Caco-2 (cell line): ENCODE measurements around the gene OR2AG2. TPM values are rescaled to one million over a fixed set of nuclear protein-coding genes. Genes with fewer than 3 reads are reported as not detected.

ENCODE experiments used
- BruUV-seq: library from RNA; stranded (reverse); fragments of 400-500 nt; replicated peaks from 2 replicates; lab custom pipeline; 2021; lab: Mats Ljungman, UMichigan
- CTCF ChIA-PET: fragments of 300-600 bp; sonication (Branson Sonifier 250); formaldehyde crosslinking; loops from one replicate; lab custom pipeline; 2022; ENCODE audit warnings: antibody characterized with exemption; lab: Charles Lee
- POLR2A ChIA-PET: fragments of 300-600 bp; sonication (Branson Sonifier 250); formaldehyde crosslinking; loops from one replicate; lab custom pipeline; 2022; ENCODE audit warnings: antibody characterized with exemption; lab: Charles Lee
- DNase-seq, 2 experiments: peaks; one replicate each; pipeline versions ENCODE4 v3.0.0 to v3.0.0-alpha.2; 2020 to 2022
- H3K27me3 ChIP-seq: replicated peaks from 2 replicates; pipeline ENCODE4 v1.6.0; 2011; ENCODE audit warnings: low read length; ENCODE audit not compliant: control insufficient read depth, insufficient read depth
- H3K36me3 ChIP-seq: 2 replicates; pipeline ENCODE4 v1.5.1; 2011; ENCODE audit warnings: low read length; ENCODE audit not compliant: control insufficient read depth, insufficient read depth
- H3K4me1 ChIP-seq: fragments of 250-450 bp; sonication (Bioruptor Pico); 2 replicates; pipeline ENCODE4 v1.5.1; 2020; ENCODE audit warnings: mild to moderate bottlenecking
- H3K4me3 ChIP-seq: 2 replicates; pipeline ENCODE4 v1.5.1; 2011; ENCODE audit warnings: low read depth, mild to moderate bottlenecking, control low read depth, low read length
- H3K9me3 ChIP-seq: fragments of 250-450 bp; sonication (Bioruptor Pico); 2 replicates; pipeline ENCODE4 v1.5.1; 2020; ENCODE audit warnings: mild to moderate bottlenecking, moderate library complexity
- H3K27ac Mint-ChIP-seq: one replicate; pipeline ENCODE4 v1.8.0; 2022; ENCODE audit warnings: mixed read lengths; ENCODE audit not compliant: unreplicated experiment
- H3K27me3 Mint-ChIP-seq: one replicate; pipeline ENCODE4 v1.8.0; 2022; ENCODE audit warnings: mixed read lengths; ENCODE audit not compliant: insufficient read depth, unreplicated experiment
- H3K36me3 Mint-ChIP-seq: one replicate; pipeline ENCODE4 v1.8.0; 2022; ENCODE audit warnings: mild to moderate bottlenecking, mixed read lengths; ENCODE audit not compliant: insufficient read depth, unreplicated experiment
- H3K4me1 Mint-ChIP-seq: one replicate; pipeline ENCODE4 v1.8.0; 2022; ENCODE audit warnings: low read depth, mixed read lengths; ENCODE audit not compliant: unreplicated experiment
- H3K4me3 Mint-ChIP-seq: one replicate; pipeline ENCODE4 v1.8.0; 2022; ENCODE audit warnings: mild to moderate bottlenecking, moderate library complexity, mixed read lengths; ENCODE audit not compliant: unreplicated experiment
- H3K9me3 Mint-ChIP-seq: one replicate; pipeline ENCODE4 v1.8.0; 2022; ENCODE audit warnings: mixed read lengths; ENCODE audit not compliant: unreplicated experiment
- CTCF ChIP-seq, 2 experiments: fragments of 200-600 bp in 1 of 2; IDR thresholded peaks; 1 replicate in 1 of 2; 2 replicates in 1 of 2; pipeline versions ENCODE4 v1.5.1 to v1.8.0; 2011 to 2022; ENCODE audit warnings: antibody characterized with exemption in 1 of 2, control low read depth in 1 of 2, inconsistent platforms in 1 of 2, low read depth in 1 of 2, low read length in 1 of 2, mild to moderate bottlenecking in 1 of 2, moderate library complexity in 1 of 2; ENCODE audit not compliant: insufficient read depth in 1 of 2, severe bottlenecking in 1 of 2, unreplicated experiment in 1 of 2
- intact Hi-C: fragments of 100-400 bp; cut with micrococcal nuclease; formaldehyde crosslinking; loops from one replicate; pipeline ENCODE4 v1.10.0; 2022; ENCODE audit not compliant: unreplicated experiment
- total RNA-seq: library from RNA; stranded (reverse); gene quantifications from 2 replicates; pipeline ENCODE4 v1.2.3, GENCODE V29; 2022

The OR2AG2 gene
- total RNA-seq, 1 experiment from 2014 or later = not detected

GRCh38 chr11:6782720-6783119 lies 10.9 kb upstream of the OR2AG2 start, which contains the start of gene OR2AG1:
Gene OR2AG1, plus strand, starts transcription at chr11:6783020. Its CDS starts 2,018 bp downstream, at chr11:6785038.
- POLR2A ChIA-PET = no interaction called here
- Histone ChIP-seq H3K36me3 (no peaks in the 10 kb centered on the region), H3K4me3 (no peak within 1 kb of the TSS), H3K4me1 (no peaks in the 10 kb centered on the region), H3K27me3 (no peaks in the 10 kb centered on the region), H3K9me3 (0 out of 2 replicates have a peak, but pooled peaks cover 3% of the 10 kb centered on the region)
- H3K4me1 Mint-ChIP-seq = no peaks in the 10 kb centered on the region
- TF ChIP-seq CTCF (IDR thresholded peaks at IDR 0.05; ENCODE audit: insufficient read depth in 1 of 2, low read depth in 1 of 2, low read length in 1 of 2, severe bottlenecking in 1 of 2, unreplicated experiment in 1 of 2) = no peak
- no peak within 1 kb of the TSS for H3K4me3 Mint-ChIP-seq
- no peak within 1 kb of the TSS for H3K27ac Mint-ChIP-seq
- no peaks in the 10 kb centered on the region for H3K36me3 Mint-ChIP-seq
- intact Hi-C loops = no loop called here
- H3K27me3 Mint-ChIP-seq = peaks cover 3% of the 10 kb centered on the region
- BruUV-seq = no TSS peak
- H3K9me3 Mint-ChIP-seq = no peaks in the 10 kb centered on the region
- no peak for DNase-seq
- CTCF ChIA-PET = no interaction called here

- CTCF ChIA-PET = no interaction called here
- intact Hi-C loops = no loop called here
- Mint-ChIP-seq H3K4me3 (no peak overlapping the region), H3K27me3 (peaks cover 3% of the 10 kb centered on the region), H3K27ac (no peak overlapping the region), H3K4me1 (no peaks in the 10 kb centered on the region), H3K36me3 (no peaks in the 10 kb centered on the region), H3K9me3 (no peaks in the 10 kb centered on the region)
- Histone ChIP-seq H3K4me1 (no peaks in the 10 kb centered on the region), H3K36me3 (no peaks in the 10 kb centered on the region), H3K4me3 (no peak overlapping the region), H3K27me3 (no peaks in the 10 kb centered on the region), H3K9me3 (0 out of 2 replicates have a peak, but pooled peaks cover 3% of the 10 kb centered on the region)
- TF ChIP-seq CTCF (IDR thresholded peaks at IDR 0.05; ENCODE audit: insufficient read depth in 1 of 2, low read depth in 1 of 2, low read length in 1 of 2, severe bottlenecking in 1 of 2, unreplicated experiment in 1 of 2) = no peak
- POLR2A ChIA-PET = no interaction called here
- no TSS peak for BruUV-seq
- no peak for DNase-seq
Measured at GRCh38 chr11:6780829-6781228, 9.1 kb upstream of the OR2AG2 start.

GRCh38 chr11:6778518-6778917 lies 6.7 kb upstream of the OR2AG2 start:
- no peaks in the 10 kb centered on the region for H3K36me3 Mint-ChIP-seq
- ChIA-PET POLR2A (no interaction called here), CTCF (no interaction called here)
- intact Hi-C loops = no loop called here
- DNase-seq = no peak
- no peak overlapping the region for H3K4me3 ChIP-seq
- no TSS peak for BruUV-seq
- no peak for TF ChIP-seq CTCF (IDR thresholded peaks at IDR 0.05; ENCODE audit: insufficient read depth in 1 of 2, low read depth in 1 of 2, low read length in 1 of 2, severe bottlenecking in 1 of 2, unreplicated experiment in 1 of 2)
- no peak overlapping the region for H3K27ac Mint-ChIP-seq
- H3K27me3 ChIP-seq = no peaks in the 10 kb centered on the region
- no peaks in the 10 kb centered on the region for H3K27me3 Mint-ChIP-seq
- H3K9me3 ChIP-seq = 0 out of 2 replicates have a peak, but pooled peaks cover 3% of the 10 kb centered on the region
- H3K4me1 ChIP-seq = no peaks in the 10 kb centered on the region
- no peaks in the 10 kb centered on the region for H3K9me3 Mint-ChIP-seq
- H3K36me3 ChIP-seq = no peaks in the 10 kb centered on the region
- no peaks in the 10 kb centered on the region for H3K4me1 Mint-ChIP-seq
- H3K4me3 Mint-ChIP-seq = no peak overlapping the region
